Dendritic cell treated with granulocyte-macrophage colony-stimulating factor and Interleukin-4, amounts not matched to agents 40 ng/mL and 50 ng/mL, for 4 days (primary cell): ENCODE data around the gene ADAMTS10.

ENCODE experiments used
- H3K27ac Mint-ChIP-seq: one replicate; pipeline ENCODE4 v1.8.0; 2022; ENCODE audit warnings: mild to moderate bottlenecking, mixed read lengths
- H3K27me3 Mint-ChIP-seq: one replicate; pipeline ENCODE4 v1.8.0; 2022; ENCODE audit warnings: mild to moderate bottlenecking, mixed read lengths
- H3K36me3 Mint-ChIP-seq: one replicate; pipeline ENCODE4 v1.8.0; 2022; ENCODE audit warnings: low read depth, mixed read lengths
- H3K4me1 Mint-ChIP-seq: one replicate; pipeline ENCODE4 v1.8.0; 2022; ENCODE audit warnings: low read depth, mixed read lengths
- H3K4me3 Mint-ChIP-seq: one replicate; pipeline ENCODE4 v1.8.0; 2022; ENCODE audit warnings: mild to moderate bottlenecking, moderate library complexity, mixed read lengths
- H3K9me3 Mint-ChIP-seq: one replicate; pipeline ENCODE4 v1.8.0; 2022; ENCODE audit warnings: mixed read lengths
- intact Hi-C: fragments of 100-400 bp; cut with micrococcal nuclease; formaldehyde crosslinking; loops from one replicate; pipeline ENCODE4 v1.15.0; 2022

ADAMTS10 gene

GRCh38 chr19:8595651-8596050 lies 14.9 kb downstream of the ADAMTS10 start:
- intact Hi-C loops, result loop anchor here (10.0 kb wide), 1 partner anchor 49 kb away; no protein-coding TSS in a partner anchor
- peaks cover 28% of the 10 kb centered on the region for H3K9me3 Mint-ChIP-seq

GRCh38 chr19:8593931-8594330 lies 16.6 kb downstream of the ADAMTS10 start:
- Mint-ChIP-seq H3K9me3 (peaks cover 28% of the 10 kb centered on the region), H3K36me3 (peaks cover 8% of the 10 kb centered on the region), H3K27ac (no peak overlapping the region), H3K4me1 (peaks cover 27% of the 10 kb centered on the region), H3K27me3 (peaks cover 68% of the 10 kb centered on the region), H3K4me3 (no peak overlapping the region)
- intact Hi-C loops, result loop anchor here (10.0 kb wide), 1 partner anchor 51 kb away; no protein-coding TSS in a partner anchor

More at GRCh38 chr19:8595651-8596050, 14.9 kb downstream of the ADAMTS10 start:
- H3K4me3 Mint-ChIP-seq, result no peak overlapping the region
- peaks cover 57% of the 10 kb centered on the region for H3K27me3 Mint-ChIP-seq
- no peak overlapping the region for H3K27ac Mint-ChIP-seq
- H3K36me3 Mint-ChIP-seq, result peaks cover 8% of the 10 kb centered on the region
- peaks cover 29% of the 10 kb centered on the region for H3K4me1 Mint-ChIP-seq

GRCh38 chr19:8592231-8593009 lies 18.1 kb downstream of the ADAMTS10 start:
- peaks cover 8% of the 10 kb centered on the region for H3K36me3 Mint-ChIP-seq
- peaks cover 16% of the 10 kb centered on the region for H3K4me1 Mint-ChIP-seq
- peaks cover 72% of the 10 kb centered on the region for H3K27me3 Mint-ChIP-seq
- intact Hi-C loops, result loop anchor here (10.0 kb wide), 1 partner anchor 52 kb away; no protein-coding TSS in a partner anchor
- H3K27ac Mint-ChIP-seq, result peak overlapping the region; percentile 18
- peaks cover 28% of the 10 kb centered on the region for H3K9me3 Mint-ChIP-seq
- H3K4me3 Mint-ChIP-seq, result peak overlapping the region; percentile 61

- H3K4me1 Mint-ChIP-seq, result peaks cover 16% of the 10 kb centered on the region
- peaks cover 49% of the 10 kb centered on the region for H3K27me3 Mint-ChIP-seq
- peaks cover 8% of the 10 kb centered on the region for H3K36me3 Mint-ChIP-seq
- intact Hi-C loops, result no loop called here
- peaks cover 22% of the 10 kb centered on the region for H3K9me3 Mint-ChIP-seq
- H3K4me3 Mint-ChIP-seq, result no peak overlapping the region
- H3K27ac Mint-ChIP-seq, result no peak overlapping the region
Observed at GRCh38 chr19:8589177-8589714, 21.3 kb downstream of the ADAMTS10 start.

DNA sequence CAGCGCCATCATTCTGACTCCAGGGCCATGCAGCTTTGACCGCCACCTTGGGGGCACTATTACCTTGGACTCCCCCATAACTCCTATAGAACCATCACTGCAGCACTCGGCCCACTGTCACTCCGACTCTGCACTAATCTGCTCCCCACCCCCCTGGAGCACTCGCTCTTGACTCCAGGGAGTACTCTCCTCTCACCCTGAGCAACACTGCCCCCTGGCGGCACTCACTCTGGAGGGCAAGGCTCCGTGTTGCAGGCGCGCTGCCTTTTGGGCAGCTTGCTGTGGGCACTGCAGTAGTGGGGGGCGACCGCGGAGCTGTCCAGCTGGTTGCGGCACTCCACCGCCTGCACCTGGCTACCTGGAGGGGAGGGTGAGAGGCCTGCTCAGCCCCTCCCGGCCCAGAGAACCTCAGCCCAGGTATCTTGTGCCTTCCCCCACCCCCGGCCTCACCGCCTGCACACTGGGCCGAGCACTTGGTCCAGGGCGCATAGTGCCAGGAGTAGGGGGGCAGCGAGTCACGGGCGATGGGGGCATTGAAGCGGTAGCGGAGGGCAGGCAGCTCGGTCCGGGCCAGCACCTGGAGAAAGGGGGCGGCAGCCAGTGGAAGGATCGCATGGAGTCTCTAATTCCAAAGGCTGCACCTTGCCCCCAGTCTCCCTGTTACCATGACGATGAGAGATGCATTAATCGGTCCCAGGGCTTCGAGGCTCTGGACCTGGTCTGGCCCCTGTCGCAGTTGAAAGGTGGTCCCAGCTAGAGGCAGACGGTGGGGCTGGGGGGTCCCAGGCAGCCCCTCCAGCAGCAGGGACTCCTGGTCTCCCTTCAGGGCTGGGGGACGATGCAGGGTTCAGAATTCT lies 24.4 kb downstream of the ADAMTS10 start:
- Mint-ChIP-seq H3K27me3 (peaks cover 19% of the 10 kb centered on the region), H3K27ac (no peak overlapping the region), H3K36me3 (no peaks in the 10 kb centered on the region), H3K4me1 (no peaks in the 10 kb centered on the region), H3K4me3 (no peak overlapping the region), H3K9me3 (no peaks in the 10 kb centered on the region)
- intact Hi-C loops, result no loop called here

DNA sequence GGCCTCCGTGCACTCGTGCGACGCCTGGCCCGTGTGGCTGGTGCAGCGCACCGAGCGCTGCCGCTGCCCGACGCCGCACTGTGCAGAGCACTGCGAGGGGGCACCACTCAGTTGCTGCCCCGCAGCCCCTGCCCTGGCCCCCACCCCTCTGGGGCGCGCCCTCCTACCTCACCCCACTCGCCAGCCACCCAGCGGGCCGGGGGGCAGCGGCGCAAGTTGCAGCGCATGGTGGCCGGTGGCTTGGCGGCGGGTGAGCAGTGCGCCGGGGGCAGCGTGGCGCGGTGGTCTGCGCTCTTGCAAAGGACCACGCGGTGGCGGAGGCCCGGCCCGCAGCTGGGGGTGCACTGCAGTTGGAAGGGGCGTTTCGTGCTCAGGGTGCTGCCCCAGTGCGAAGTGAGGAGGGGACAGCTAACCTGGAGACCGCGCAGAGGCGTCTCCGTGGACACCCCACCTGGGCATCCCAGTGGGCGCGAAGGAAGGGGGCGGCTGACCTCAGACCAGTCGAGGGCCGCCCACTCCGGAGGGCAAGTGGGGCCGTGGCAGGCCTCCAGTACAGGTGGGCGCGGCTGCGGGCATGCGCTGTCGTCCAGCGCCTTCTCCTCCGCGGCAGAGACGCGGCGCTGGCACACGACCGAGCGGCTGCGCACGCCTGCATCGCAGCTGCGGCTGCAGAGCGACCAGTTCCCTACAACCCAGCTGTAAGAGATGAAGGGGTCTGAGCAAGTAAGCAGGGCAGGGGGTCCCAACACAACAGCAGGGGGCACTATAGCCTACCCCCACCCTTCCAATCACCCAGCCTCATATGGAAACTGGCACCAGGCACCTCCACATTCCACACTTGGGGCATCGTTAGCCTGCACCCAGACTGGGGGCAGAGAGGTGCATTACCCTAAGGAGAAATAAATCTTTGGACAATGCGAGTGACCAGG lies 25.3 kb downstream of the ADAMTS10 start:
- Mint-ChIP-seq H3K9me3 (no peaks in the 10 kb centered on the region), H3K36me3 (no peaks in the 10 kb centered on the region), H3K4me3 (no peak overlapping the region), H3K27me3 (peaks cover 12% of the 10 kb centered on the region), H3K27ac (no peak overlapping the region), H3K4me1 (peaks cover 2% of the 10 kb centered on the region)
- intact Hi-C loops, result no loop called here

GRCh38 chr19:8580710-8581281 lies 29.7 kb downstream of the ADAMTS10 start:
- intact Hi-C loops, result loop anchor here (1.0 kb wide), 1 partner anchor 114 kb away; no protein-coding TSS in a partner anchor
- Mint-ChIP-seq H3K9me3 (no peaks in the 10 kb centered on the region), H3K4me3 (no peak overlapping the region), H3K27ac (no peak overlapping the region), H3K27me3 (no peaks in the 10 kb centered on the region), H3K36me3 (peaks cover 17% of the 10 kb centered on the region), H3K4me1 (peaks cover 36% of the 10 kb centered on the region)

- Mint-ChIP-seq H3K4me3 (no peak overlapping the region), H3K36me3 (peaks cover 37% of the 10 kb centered on the region), H3K27ac (peak overlapping the region; percentile 14), H3K4me1 (peaks cover 56% of the 10 kb centered on the region), H3K9me3 (no peaks in the 10 kb centered on the region), H3K27me3 (no peaks in the 10 kb centered on the region)
- intact Hi-C loops, result loop anchor here (5.0 kb wide), 2 partner anchors 36 to 216 kb away; partner anchors contain the start of gene ANGPTL4
Observed at GRCh38 chr19:8578642-8579265, 31.8 kb downstream of the ADAMTS10 start.

DNA sequence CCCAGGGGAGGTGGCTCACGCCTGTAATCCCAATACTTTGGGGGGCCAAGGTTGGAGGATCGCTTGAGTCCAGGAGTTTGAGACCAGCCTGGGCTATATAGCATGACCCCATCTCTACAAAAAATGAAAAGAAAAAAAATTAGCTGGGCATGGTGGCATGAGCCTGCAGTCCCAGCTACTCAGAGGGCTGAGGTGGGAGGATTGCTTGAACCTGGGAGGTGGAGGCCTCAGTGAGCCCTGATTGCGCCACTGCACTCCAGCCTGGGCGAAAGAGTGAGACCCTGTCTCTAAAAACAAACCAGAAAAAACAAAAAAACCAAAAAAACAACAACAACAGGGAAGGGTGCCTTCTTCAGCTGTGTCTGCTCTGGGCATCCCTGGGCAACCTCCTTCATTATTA lies 32.8 kb downstream of the ADAMTS10 start:
- peak overlapping the region; percentile 89 for H3K27ac Mint-ChIP-seq
- no peaks in the 10 kb centered on the region for H3K9me3 Mint-ChIP-seq
- H3K27me3 Mint-ChIP-seq, result no peaks in the 10 kb centered on the region
- peak overlapping the region; percentile 95 for H3K4me3 Mint-ChIP-seq
- H3K36me3 Mint-ChIP-seq, result peaks cover 46% of the 10 kb centered on the region
- intact Hi-C loops, result loop anchor here (2.0 to 5.0 kb wide), 3 partner anchors 21 to 215 kb away; partner anchors contain the start of gene ANGPTL4
- peaks cover 67% of the 10 kb centered on the region for H3K4me1 Mint-ChIP-seq

- peak within 1 kb of the TSS; percentile 89 for H3K27ac Mint-ChIP-seq
Observed at GRCh38 chr19:8577247-8577646, 33.3 kb downstream of the ADAMTS10 start, which contains the start of gene MYO1F. TSS of gene MYO1F (minus strand) at chr19:8577442. CDS start at chr19:8577309, 133 bp downstream.

DNA sequence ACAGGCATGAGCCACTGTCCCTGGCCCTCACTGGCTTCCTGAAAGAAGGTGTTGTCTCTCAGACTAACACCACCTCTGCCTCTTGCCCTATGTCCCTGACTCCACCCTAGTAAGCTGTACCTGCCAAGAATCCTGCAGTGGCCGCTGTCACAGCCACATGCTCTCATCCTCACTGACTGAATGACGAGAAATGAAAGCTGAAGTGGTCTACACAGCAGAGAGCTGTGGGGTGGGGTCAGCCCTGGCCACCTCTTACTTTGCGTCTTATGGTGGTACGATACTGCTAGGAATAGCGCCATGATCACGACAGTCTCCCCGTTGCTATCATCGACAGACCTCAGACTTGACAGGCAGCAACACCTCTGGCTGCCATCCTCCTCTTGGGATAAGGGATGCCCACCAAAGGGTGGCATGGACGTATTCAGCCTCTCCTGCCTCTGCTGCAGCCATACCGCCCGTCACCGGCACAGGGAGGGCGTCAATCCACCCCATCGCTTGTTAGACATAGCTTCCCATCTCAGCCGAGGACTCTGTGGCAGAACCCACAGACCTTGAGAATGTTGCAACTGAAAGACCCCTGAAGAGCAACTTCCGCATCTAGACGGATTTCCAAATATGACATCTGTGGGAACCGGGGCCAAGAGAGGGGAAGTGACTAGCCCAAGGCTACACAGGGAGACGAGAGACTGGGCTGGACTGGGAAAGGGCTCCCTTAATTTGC lies 34.1 kb downstream of the ADAMTS10 start:
- H3K27me3 Mint-ChIP-seq, result no peaks in the 10 kb centered on the region
- H3K9me3 Mint-ChIP-seq, result no peaks in the 10 kb centered on the region
- peaks cover 80% of the 10 kb centered on the region for H3K4me1 Mint-ChIP-seq
- intact Hi-C loops, result loop anchor here (2.0 to 5.0 kb wide), 3 partner anchors 20 to 214 kb away; partner anchors contain the start of gene ANGPTL4
- H3K36me3 Mint-ChIP-seq, result peaks cover 57% of the 10 kb centered on the region
- H3K27ac Mint-ChIP-seq, result peak overlapping the region; percentile 89
- peak overlapping the region; percentile 95 for H3K4me3 Mint-ChIP-seq

More at GRCh38 chr19:8577247-8577646, 33.3 kb downstream of the ADAMTS10 start, which contains the start of gene MYO1F:
- Mint-ChIP-seq H3K27me3 (no peaks in the 10 kb centered on the region), H3K9me3 (no peaks in the 10 kb centered on the region), H3K36me3 (peaks cover 51% of the 10 kb centered on the region), H3K4me3 (peak within 1 kb of the TSS; percentile 95), H3K4me1 (peaks cover 72% of the 10 kb centered on the region)
- intact Hi-C loops, result loop anchor here (2.0 to 5.0 kb wide), 3 partner anchors 20 to 215 kb away; partner anchors contain the start of gene ANGPTL4
